ENCODE data around the gene OS9.
A peak's percentile ranks its signal among the peaks of the same experiment; 100 is the strongest.

Gene OS9

DNA sequence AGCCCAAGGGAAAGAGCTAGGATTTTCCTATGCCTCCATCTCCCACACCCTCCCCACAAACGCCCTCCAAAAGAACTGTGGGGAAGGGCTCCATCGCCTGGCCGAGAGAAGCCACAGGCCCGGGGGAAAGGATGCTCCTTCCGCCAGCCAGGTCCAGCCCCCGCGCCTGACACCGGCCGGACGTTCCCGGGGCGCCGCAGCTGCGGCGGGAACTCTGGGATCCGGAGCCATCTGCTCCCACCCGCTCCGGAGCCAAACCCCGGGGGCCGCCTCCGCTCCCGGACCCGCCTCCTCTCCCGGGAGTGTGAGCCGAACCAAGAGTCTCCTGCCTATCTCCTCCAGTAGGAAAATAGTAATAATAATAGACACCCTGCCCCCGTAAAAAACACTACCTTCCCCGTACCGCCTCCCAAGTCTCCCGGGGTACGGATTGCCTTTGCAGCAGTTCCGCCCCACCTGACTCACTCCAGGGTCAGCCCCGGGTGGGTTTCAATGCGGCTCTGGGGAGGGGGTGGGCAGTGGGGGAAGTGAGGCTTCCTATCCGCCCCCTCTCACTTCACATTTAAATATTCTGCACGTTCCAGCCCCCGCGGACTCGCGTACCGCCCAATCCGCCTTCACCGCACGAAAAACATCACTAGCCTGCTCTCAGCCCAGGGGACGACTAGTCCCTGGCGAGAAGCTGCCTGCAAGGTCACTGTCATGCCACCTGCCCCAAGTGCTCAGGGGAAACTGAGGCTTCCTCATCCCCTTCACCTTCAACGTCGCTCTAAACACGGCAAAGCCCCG, 42.2 kb downstream of the OS9 start:
- no peak for DNase-seq (ENCODE audit: low read depth)

DNA sequence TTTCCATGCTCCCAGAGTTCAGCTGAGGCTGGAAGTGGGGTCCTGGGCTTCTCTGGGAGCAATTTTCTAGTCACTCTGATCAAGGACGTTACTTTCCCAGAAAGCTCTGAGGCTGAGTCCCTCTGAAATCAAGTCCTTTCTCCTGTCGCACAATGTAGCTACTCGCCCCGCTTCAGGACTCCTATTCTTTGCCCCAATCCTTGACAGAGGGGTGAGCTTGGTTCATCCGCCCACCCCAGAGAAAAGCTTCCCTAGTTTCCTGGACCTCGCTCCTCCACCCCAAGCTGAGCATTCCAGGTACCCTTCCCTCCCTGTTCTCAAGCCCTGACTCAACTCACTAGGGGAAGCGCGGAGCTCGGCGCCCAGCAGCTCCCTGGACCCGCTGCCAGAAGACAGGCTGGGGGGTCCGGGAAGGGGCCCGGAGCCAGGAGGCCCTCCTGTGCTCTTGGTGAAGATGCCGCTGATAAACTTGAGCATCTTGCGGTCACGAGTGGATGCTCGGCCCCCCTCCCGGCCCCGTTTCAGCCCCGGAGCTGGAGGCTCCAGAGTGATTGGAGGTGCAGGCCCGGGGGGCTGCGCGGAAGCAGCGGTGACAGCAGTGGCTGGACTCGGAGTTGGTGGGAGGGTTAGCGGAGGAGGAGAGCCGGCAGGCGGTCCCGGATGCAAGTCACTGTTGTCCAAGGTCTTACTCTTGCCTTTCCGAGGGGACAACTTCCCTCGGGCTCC, 43.0 kb downstream of the OS9 start:
- no peak for DNase-seq (ENCODE audit: low read depth)

DNA sequence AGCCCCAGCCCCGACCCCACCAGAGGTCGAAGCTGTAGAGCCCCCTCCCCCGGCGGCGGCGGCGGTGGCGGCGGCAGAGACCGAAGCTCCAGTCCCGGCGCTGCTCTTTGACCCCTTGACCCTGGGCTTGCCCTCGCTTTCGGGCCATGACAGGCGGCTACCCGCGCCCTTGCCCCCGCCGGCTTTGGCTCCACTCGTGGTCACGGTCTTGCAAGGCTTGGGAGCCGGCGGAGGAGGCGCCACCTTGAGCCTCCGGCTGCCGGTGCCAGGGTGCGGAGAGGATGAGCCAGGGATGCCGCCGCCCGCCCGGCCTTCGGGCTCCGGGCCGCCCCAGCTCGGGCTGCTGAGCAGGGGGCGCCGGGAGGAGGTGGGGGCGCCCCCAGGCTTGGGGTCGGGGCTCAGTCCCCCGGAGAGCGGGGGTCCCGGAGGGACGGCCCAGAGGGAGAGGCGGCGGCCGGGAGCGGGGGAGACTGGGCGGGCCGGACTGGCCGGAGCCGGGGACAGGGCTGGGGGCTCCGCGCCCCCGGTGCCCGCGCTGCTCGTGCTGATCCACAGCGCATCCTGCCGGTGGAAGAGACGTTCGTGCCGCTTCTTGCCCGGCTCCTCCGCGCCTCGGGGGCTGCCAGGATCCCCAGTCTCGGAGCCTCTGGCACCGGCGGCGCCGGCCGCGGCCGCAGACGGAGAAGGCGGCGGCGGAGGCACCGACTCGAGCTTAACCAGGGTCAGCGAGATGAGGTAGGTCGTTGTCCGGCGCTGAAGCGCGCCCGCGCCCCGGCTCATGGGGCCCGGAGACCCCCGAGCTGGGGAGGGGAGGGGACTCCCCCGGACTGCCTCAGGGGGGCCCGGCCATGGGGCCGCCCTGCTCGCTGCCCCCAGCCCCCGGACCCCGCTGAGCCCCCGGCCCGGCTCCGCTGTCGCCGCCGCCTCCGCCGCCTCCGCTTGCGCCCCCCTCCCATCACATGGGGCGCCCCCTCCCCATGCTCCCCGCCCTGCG, 43.8 kb downstream of the OS9 start:
- DNase-seq (ENCODE audit: low read depth), result no peak

DNA sequence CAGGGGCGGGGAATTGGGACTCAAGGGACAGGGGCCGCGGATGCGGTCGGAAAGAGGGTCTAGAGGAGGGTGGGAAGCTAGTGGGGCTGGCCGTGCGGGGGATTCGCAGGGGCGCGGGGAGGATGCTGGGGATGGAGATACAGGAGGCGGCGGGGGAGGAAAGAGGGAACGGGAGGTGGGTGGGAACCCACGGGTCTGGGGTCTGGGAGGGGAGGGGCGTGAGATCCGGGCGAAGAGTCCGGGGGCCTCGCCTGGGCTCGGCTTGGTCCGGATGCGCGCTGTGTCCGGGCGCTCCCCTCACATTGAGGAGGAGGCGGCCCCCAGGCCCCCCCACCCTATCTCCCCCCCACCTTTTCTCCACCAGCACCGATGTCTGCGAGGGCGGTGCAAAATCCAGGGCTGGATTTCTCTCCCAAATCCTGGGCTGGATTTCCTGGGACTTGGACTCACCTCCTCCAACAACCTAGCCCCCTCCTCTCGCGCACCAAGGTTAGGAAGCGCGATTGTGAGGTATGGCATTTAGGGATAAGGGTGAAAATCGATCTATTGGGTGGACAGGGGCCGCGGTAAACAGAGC, 44.8 kb downstream of the OS9 start, which contains the start of gene AGAP2:
Gene AGAP2, minus strand, starts transcription at position 82 of the 577 bp plus-strand sequence. CDS start 496 bp downstream, outside the sequence.
- no peak for DNase-seq (ENCODE audit: low read depth)

DNA sequence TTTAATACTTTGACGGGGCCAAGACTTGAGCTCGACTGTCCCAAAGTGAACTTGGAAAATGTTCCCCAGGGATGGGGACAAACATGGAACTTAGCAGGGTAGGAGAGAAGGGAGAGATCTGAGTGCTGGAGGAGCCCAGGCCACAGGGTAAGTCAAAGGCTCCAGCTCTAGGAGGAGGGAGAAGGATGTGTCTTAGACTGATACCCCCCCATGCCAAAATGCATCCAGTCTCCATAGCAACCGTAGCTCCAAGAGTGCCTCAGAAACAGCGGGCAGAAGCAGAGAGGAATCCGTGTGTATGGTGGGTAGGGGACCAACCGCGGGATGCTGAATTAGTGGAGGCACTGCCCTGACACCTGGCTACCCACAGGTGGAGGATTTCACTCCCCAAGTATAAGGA, 45.5 kb downstream of the OS9 start:
- no peak for DNase-seq (ENCODE audit: low read depth)

DNA sequence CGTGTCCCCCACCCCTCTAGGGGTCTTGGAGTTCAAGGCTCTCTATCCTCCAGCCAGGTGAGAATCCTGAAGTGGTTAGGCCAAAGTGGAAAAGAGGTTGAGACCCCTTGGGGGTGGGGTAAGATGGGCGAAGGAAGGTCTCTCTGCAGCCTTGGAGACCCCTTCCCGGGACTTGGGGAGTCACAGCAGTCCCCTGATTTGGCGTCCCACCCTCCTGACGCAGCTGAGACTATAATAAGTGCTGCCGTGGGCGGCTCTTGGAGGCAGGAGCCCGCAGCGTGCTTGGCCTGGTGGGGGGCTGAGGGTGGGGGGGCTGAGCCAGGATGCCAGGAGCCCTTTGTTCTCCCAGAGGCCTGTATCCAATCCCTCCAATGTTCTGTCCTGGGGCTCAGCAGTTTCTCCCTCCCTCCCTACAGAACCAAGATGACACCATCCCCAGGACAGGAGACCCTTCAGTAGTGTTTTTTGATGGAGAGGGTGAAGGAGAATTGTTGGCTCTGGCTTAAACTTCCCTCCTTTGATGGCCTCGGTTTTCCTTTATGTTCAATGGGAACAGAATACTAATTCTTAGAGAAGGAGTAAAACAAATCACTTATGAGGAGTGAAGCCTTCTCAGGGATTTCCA, 46.1 kb downstream of the OS9 start:
- DNase-seq (ENCODE audit: low read depth), result no peak

DNA sequence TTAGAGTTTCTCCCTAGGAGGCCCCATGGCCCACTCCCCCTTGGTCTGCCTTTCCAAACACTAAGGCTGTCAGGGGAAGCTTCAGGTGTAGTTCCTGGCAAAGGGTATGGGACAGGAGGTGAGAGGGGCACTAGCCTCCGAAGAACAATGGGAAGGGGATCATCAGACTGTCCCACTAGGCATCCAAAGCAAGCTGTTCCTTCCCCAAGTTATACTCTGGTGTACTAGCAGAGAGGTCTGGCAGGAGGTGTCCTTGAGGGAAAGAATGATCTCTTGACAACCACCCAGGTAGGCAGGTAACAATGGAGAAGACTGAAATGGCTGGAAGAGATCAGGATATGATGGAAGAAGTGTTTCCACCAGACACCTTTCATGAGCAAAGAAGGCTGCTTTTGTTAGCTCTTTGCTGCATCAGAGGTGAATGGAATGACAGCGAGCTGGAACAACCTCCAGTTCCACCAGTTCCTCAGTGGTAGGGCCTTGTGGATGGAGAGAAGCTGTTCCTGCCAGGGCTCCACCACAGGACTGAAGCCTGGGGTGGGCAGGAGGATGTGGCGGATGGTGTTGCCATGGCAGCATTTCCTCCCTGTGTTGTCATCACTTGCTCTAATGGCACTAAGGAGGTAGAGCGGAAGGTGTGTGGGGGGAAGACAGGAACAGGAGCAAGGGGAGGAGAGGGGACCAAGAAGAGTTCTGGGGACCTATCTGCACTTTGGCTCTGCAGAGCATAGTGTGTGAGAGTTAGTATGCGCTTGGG, 46.9 kb downstream of the OS9 start:
- peak; percentile 59 for DNase-seq (ENCODE audit: low read depth)

DNA sequence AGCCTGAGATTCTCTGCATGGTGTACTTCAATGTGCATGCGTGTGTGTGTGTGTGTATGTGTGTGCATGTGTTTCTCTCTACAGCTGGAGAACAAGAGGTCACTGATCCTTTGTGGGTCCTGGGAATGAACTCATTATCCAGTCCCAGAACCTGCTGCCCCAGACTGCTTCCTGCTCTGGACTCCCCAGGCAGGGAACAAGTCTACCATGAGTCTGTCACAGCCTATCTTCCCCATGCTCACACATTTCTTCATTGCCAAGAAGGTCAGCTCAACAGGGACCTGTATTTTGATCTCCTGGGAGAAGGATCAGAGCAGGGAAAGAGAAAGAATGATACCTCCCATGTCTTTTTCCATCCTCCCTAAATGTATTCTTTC, 47.5 kb downstream of the OS9 start:
- no peak for DNase-seq (ENCODE audit: low read depth)

DNA sequence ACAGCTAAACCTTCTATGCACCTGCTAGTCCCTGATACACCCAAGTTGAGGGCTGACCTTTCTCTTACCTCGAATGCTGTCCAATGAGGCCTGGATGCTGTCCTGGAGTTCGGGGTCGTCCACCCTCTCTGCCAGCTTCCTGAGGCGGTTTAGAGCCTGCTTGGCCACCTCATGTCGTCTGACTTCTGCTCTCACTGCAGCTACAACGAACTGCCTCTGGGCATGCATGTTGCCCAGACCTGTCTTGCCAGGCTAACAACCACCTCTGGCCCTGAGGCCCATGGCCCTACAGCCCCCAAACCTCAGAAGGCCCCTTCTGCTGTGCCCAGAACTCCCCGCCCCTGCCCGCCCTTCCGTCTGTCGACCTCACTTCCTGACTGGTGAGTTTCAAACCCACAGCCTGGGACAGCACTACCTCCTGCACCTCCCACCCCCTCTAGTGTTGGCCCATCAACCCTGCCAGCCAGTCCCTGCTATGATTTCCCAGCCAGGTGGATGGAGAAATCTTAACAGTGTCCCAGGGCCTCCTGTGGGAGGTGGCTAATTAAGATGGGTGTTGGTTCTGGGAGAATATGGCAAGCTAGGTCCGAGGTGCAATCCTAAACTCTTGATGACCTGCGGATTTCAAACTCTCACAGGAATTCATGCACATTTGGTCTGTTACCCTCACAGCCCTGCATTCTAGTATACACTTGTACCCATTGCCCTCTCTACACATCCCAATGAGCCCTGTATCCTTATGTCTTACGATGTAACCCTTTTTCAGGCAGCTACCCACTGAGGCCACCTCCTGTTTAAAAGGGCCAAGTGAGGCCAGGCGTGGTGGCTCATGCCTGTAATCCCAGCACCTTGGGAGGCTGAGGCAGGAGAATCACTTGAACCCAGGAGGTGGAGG, 48.2 kb downstream of the OS9 start:
- peak; percentile 67 for DNase-seq (ENCODE audit: low read depth)

DNA sequence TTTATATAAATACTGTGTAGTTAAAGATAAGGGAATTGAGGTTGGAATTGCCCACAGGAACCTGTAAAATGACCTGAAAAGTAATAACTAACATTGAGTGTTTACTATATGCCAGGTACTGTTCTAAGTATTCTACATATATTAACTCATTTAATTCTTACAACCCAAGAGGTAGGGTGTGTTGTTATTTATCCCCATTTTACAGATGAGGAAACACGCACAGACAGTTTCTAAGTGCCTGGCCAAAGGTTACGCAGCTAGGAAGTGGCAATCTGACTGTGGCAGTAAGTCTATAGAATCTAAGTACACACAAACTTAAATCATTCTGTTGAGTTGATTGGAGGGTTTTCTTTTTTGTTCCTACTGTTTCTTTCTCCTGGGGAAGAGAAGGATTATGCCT, 49.8 kb downstream of the OS9 start:
- DNase-seq (ENCODE audit: low read depth), result no peak

DNA sequence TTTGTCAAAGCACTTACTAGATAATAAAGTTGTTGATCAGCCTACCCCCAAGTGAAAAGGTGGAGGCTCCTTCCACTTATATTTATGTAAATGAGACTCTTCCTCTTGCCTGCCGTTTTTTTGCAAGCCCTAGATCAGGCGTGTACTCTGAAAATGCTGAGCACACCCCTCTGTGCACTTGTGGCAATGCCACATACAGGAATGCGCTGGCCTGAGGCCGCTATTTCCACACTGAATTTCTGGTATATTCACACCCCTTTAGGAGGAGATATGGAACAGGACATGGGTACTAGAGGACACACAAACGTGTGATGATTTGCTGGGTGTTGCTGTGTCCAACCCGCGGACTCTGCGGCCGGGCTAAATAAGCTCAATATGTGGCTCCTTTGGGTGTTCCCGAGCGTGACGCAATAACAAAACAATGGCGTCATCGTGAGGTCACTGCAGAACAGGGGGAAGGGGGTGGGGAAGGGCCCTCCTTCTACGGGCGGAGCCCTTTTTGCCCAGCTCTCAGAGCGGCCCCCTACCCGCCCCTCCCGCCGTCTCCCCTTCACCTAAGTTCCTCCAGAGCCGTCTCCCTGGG, 50.4 kb downstream of the OS9 start:
- peak; percentile 45 for DNase-seq (ENCODE audit: low read depth)

DNA sequence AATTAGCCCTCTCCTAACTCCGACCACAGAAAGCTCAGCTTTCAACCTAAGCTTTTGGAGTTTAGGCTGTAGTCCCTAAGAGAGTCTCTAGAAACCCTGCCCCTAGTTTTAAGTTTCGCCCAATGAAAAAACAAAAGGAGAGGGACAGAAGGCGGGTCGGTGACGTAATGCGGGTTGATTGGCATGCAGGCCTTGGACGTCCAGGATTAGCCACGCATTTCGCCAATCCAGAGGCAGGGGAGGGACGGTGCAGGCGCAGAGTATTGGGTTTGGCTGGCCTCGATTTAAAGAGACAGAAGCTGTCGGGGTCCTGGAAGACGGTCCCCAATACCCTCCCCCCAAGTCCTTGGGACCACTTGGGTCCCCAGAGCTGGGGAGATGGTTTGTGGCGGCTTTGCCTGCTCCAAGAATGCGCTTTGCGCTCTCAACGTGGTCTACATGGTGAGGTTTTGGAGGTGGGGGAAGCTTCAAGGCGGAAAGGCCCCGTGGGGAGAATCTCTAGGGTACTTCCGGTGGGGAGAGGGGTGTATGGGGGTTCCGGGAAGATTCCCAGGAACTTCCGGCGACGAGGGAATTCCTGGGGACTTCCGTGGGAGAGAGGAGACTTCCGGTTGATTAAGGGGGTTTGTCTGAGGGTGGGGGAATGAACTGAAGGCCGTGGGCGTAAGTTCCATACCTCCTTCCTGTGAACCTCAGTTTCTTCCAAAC, 51.0 kb downstream of the OS9 start, which contains the start of gene TSPAN31:
Gene TSPAN31, plus strand, starts transcription at position 263 of the 708 bp plus-strand sequence. Its CDS starts 116 bp downstream, at position 379.
- peak; percentile 86 for DNase-seq (ENCODE audit: low read depth)

DNA sequence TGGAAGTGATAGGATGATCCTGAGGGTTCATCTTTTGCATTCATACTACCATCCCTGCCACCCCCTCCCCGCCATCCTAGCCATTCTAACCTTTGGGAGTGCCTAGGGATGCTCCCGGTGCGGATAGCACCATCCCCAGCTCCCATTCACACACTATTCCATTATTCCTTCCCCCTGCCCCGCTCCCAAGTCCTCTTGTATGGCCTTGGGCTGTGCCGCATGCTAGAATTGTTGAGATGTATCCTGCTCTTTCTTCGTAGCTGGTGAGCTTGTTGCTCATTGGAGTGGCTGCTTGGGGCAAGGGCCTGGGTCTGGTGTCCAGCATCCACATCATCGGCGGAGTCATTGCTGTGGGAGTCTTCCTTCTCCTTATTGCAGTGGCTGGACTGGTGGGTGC, 51.6 kb downstream of the OS9 start:
- no peak for DNase-seq (ENCODE audit: low read depth)

DNA sequence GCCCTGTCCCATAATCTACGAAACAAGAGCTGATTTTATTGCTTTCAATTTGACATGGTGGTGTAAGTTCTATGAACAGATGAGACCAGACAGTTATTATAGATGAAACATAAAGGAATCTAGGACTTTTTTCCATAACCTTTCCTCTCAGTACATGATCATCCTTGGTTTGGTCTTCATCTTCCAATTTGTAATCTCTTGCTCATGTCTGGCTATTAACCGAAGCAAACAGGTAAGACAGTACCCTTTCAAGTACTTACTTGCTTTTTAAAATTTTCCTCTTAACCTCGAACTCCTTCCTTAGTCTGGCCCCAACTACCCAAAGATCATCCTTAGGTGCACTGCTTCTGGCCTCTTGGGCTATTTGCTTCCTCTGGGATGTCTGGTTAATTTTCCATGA, 52.1 kb downstream of the OS9 start:
- no peak for DNase-seq (ENCODE audit: low read depth)

DNA sequence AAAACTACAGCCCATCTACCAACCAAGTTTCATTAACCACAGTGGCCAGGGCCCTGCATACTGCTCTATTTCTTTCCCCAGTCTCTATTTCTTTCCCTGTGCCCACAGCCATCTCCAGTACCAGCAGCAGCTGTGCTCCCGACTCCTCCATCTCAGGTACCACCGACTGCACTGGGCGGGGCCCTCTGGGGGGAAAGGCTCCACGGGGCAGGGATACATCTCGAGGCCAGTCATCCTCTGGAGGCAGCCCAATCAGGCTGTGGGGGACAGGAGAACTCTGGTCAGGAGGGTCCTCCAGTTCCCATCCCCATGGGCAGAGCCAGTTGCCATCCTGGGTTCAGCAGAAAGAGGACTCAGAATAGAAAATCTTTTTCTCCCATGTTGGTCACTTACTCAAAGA, 55.1 kb downstream of the OS9 start:
- no peak for DNase-seq (ENCODE audit: low read depth)

DNA sequence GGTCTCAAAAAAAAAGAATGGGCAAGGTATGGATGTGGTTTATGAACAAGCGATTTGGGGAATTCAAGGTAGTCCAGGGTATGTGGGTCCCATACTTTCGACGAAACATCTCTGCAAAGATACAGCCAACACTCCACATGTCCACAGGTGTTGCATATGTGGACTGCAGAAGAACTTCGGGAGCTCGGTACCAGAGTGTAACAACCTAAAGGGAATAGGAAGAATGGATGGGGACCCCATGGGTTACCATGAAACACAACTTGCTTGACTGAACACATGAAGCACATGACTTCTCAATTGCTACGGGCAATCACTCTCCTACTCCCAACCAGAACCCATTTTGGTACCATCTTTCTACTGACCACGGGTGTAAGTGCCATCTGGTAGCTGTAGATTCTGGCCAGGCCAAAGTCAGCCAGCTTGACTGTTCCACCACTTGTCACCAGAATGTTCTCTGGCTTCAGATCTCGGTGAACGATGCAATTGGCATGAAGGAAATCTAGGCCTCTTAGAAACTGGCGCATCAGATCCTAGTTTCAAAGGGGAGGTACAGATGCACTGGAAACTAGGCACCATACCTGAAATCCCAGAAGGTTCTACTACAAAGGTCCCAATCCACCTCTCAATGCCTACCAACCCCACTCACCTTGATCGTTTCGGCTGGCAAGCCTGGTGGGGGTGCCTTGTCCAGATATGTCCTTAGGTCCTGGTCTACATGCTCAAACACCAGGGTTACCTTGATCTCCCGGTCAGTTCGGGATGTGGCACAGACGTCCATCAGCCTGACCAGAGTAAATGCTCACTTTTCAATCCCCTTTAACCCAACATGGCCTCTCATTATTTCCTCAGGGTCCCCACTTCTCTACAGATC, 56.9 kb downstream of the OS9 start:
- no peak for DNase-seq (ENCODE audit: low read depth)

DNA sequence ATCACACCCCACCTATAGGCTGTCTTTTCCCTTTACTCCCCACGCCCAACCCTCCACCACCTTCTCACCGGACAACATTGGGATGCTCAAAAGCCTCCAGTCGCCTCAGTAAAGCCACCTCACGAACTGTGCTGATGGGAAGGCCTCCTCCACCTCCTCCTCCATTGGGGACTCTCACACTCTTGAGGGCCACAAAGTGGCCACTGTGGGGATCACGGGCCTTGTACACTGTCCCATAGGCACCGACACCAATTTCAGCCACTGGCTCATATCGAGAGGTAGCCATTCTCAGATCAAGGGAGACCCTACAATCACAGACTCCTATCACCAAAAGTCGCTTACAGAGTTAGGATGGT, 57.5 kb downstream of the OS9 start:
- no peak for DNase-seq (ENCODE audit: low read depth)

Data from activated T-cell treated with anti-CD3 and anti-CD28 coated beads for 1 hour (primary cell).